Tibial artery (tissue), 4 donors: ENCODE measurements around the gene DPYSL5.

Experiments used
- DNase-seq, 2 donors: peaks; one replicate each; pipeline ENCODE4 v3.0.0-alpha.2; 2019
- H3K27ac ChIP-seq, 2 donors: fragments of 200-600 bp; sonication (generic) in 1 of 2; 1 replicate in 1 of 2; 2 replicates in 1 of 2; pipeline ENCODE4 v1.5.1; 2018 to 2019; ENCODE audit warnings: mild to moderate bottlenecking in 1 of 2
- H3K27me3 ChIP-seq, 2 donors: fragments of 200-600 bp; sonication (generic) in 1 of 2; one replicate each; pipeline versions ENCODE4 v1.5.1 to v1.6.0; 2016 to 2019
- H3K36me3 ChIP-seq, 3 donors: fragments of 200-600 bp; sonication (generic) in 2 of 3; one replicate each; pipeline ENCODE4 v1.5.1; 2016 to 2019; ENCODE audit warnings: mild to moderate bottlenecking in 2 of 3
- H3K4me1 ChIP-seq, 4 donors: fragments of 200-600 bp; sonication (generic) in 2 of 4; 1 replicate in 3 of 4; 2 replicates in 1 of 4; pipeline ENCODE4 v1.5.1; 2016 to 2019
- H3K4me3 ChIP-seq, 2 donors: fragments of 200-600 bp; sonication (generic) in 1 of 2; 1 replicate in 1 of 2; 2 replicates in 1 of 2; pipeline ENCODE4 v1.5.1; 2018 to 2019; ENCODE audit warnings: mild to moderate bottlenecking in 2 of 2
- H3K9me3 ChIP-seq, 3 donors: fragments of 200-600 bp; sonication (generic) in 1 of 3; one replicate each; pipeline ENCODE4 v1.5.1; 2016 to 2019
- intact Hi-C: fragments of 100-400 bp; cut with DNase I; formaldehyde crosslinking; loops from one replicate; pipeline ENCODE4 v1.15.0; 2023; ENCODE audit warnings: low total_unique reads
- TF ChIP-seq, protein P1 (sequence below), 2 experiments: fragments of 200-600 bp in 1 of 2; fragments of 450-650 bp in 1 of 2; IDR thresholded peaks; one replicate each; pipeline ENCODE4 v1.5.1; 2017 to 2019; ENCODE audit warnings: antibody characterized with exemption in 2 of 2, mild to moderate bottlenecking in 1 of 2, moderate library complexity in 1 of 2

DPYSL5 gene

DNA sequence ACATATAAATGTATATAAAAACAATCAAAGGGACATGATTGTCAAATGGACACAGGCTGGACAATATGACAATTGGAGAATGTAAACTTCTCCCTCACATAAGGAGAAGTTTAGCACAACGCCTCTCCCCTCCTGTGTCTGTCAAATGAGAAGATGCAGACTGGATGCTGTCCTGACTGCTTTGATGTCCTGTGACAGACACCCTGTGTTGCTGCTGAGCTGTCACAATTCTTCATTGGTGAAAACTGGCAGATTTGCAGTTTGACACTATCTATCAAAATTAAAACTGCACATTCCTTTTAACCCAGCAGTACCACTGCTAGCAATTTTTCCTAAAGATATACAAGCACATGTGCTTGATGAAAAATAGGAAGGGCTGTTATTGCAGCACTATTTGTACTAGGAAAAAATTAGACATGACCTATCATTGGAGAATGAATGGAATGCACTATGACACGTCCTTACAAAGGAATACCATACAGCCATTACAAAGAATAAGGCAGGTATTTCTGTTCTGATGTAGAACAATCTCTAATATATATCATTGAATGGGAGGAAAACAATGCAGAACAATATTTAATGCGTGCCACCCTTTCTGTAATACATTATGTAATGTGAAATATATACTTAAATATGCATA lies 12.4 kb downstream of the DPYSL5 start:
- no peaks in the 10 kb centered on the region for H3K36me3 ChIP-seq
- H3K4me3 ChIP-seq = no peak overlapping the region
- H3K27ac ChIP-seq = no peak overlapping the region
- peaks cover 0 to 13% of the 10 kb centered on the region in 2 donors for H3K27me3 ChIP-seq
- H3K9me3 ChIP-seq = no peaks in the 10 kb centered on the region
- peaks cover 0 to 7% (median 0%) of the 10 kb centered on the region in 4 donors for H3K4me1 ChIP-seq
- TF ChIP-seq, protein P1, sequence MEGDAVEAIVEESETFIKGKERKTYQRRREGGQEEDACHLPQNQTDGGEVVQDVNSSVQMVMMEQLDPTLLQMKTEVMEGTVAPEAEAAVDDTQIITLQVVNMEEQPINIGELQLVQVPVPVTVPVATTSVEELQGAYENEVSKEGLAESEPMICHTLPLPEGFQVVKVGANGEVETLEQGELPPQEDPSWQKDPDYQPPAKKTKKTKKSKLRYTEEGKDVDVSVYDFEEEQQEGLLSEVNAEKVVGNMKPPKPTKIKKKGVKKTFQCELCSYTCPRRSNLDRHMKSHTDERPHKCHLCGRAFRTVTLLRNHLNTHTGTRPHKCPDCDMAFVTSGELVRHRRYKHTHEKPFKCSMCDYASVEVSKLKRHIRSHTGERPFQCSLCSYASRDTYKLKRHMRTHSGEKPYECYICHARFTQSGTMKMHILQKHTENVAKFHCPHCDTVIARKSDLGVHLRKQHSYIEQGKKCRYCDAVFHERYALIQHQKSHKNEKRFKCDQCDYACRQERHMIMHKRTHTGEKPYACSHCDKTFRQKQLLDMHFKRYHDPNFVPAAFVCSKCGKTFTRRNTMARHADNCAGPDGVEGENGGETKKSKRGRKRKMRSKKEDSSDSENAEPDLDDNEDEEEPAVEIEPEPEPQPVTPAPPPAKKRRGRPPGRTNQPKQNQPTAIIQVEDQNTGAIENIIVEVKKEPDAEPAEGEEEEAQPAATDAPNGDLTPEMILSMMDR (IDR thresholded peaks at IDR 0.05) = no peak
- DNase-seq = no peak
- intact Hi-C loops = no loop called here

DNA sequence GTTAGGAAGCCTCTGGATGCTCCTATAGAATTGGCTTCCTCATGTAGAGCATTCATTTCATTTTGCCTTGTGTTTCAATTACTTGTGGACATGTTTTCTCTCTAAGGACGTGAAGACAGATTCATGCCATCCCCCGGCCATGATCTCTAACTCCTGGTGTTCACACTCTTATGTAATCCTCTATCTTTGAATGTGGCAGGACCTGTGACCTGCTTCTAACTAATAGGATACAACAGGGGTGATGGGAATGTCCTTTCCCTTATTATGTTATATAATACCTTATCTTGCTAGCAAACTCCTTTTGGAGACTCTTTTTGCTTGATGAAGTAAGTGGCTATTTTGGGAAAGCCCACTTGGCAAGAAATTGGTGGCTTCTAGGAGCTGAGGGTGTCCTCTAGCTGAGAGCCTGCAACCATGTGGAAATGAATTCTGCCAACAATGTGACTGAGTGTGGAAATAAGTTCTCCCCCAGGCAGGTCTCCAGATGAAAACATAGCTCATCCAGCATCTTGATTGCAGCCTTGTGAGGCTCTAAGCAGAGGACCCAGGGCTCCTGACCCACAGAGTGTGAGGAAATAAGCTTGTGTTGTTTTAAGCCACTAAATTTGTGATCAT lies 13.8 kb downstream of the DPYSL5 start:
- H3K9me3 ChIP-seq = no peaks in the 10 kb centered on the region
- TF ChIP-seq, protein P1 (IDR thresholded peaks at IDR 0.05) = no peak
- intact Hi-C loops = no loop called here
- no peak overlapping the region for H3K27ac ChIP-seq
- DNase-seq = peak in 1 of 2 donors; percentile 31
- H3K4me1 ChIP-seq = peaks cover 0 to 7% (median 0%) of the 10 kb centered on the region in 4 donors
- H3K27me3 ChIP-seq = peaks cover 0 to 5% of the 10 kb centered on the region in 2 donors
- H3K4me3 ChIP-seq = no peak overlapping the region
- no peaks in the 10 kb centered on the region for H3K36me3 ChIP-seq

GRCh38 chr2:26864226-26864625 lies 16.3 kb downstream of the DPYSL5 start:
- H3K27me3 ChIP-seq = no peaks in the 10 kb centered on the region
- DNase-seq = no peak
- no peaks in the 10 kb centered on the region for H3K9me3 ChIP-seq
- peaks cover 0 to 7% (median 0%) of the 10 kb centered on the region in 4 donors for H3K4me1 ChIP-seq
- H3K4me3 ChIP-seq = no peak overlapping the region
- intact Hi-C loops = no loop called here
- H3K27ac ChIP-seq = no peak overlapping the region
- TF ChIP-seq, protein P1 (IDR thresholded peaks at IDR 0.05) = no peak
- no peaks in the 10 kb centered on the region for H3K36me3 ChIP-seq

GRCh38 chr2:26864646-26865045 lies 16.7 kb downstream of the DPYSL5 start:
- Histone ChIP-seq H3K27ac (no peak overlapping the region), H3K36me3 (no peaks in the 10 kb centered on the region), H3K9me3 (no peaks in the 10 kb centered on the region), H3K4me1 (peaks cover 0 to 7% (median 0%) of the 10 kb centered on the region in 4 donors), H3K4me3 (no peak overlapping the region), H3K27me3 (no peaks in the 10 kb centered on the region)
- intact Hi-C loops = no loop called here
- DNase-seq = no peak
- TF ChIP-seq, protein P1 (IDR thresholded peaks at IDR 0.05) = no peak

DNA sequence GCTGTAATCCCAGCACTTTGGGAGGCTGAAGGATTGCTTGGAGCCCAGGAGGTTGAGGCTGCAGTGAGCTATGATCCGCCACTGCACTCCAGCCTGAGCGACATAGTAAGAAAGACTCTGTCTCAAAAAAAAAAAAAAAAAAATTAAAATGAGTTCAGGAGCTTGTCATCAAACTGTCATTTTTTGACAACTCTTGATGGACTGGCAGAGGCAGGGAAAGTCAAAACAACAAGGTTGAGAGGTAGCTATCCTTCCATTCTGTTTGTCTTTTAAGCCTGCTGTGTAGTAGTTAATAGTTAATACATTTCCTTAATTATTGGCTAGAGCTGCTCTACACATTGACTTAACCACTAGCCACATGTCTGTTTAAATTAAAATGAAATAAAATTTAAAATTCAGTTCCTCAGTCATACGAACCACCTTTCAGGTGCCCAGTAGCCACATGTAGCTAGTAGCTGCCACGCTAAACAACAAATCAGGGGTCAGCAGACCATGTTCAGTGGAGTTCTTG lies 22.7 kb downstream of the DPYSL5 start:
- no peak overlapping the region for H3K27ac ChIP-seq
- no peak for DNase-seq
- H3K36me3 ChIP-seq = no peaks in the 10 kb centered on the region
- TF ChIP-seq, protein P1 (IDR thresholded peaks at IDR 0.05) = no peak
- H3K9me3 ChIP-seq = no peaks in the 10 kb centered on the region
- peaks cover 0 to 22% of the 10 kb centered on the region in 2 donors for H3K27me3 ChIP-seq
- H3K4me1 ChIP-seq = no peaks in the 10 kb centered on the region
- intact Hi-C loops = no loop called here
- no peak overlapping the region for H3K4me3 ChIP-seq
